NCI-H345 treated with DMSO at 0.1 percent for 48 hours (cell line): ENCODE measurements around the gene SOX13.

ENCODE experiments used
- DNase-seq: peaks from one replicate; lab custom pipeline; 2025; ENCODE audit not compliant: unreplicated experiment; lab: John Stamatoyannopoulos, UW

Gene SOX13

DNA sequence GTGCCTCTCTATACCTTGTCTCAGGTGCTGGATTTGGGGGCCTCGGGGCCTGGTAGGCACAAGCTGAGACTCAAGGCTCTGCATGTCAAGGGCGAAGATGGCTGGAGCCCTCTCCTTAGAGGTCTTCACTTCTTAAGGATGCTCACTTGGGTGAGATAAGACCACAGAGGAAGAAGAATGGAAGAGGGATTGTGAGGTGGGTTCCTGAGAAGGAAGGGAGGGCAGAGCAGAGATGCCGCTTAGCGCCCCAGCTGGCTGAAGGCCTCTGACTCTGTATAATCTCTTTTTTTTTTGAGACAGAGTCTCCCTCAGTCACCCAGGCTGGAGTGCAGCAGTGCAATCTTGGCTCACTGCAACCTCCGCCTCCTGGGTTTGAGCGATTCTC lies 32.2 kb downstream of the SOX13 start:
- no peak for DNase-seq

DNA sequence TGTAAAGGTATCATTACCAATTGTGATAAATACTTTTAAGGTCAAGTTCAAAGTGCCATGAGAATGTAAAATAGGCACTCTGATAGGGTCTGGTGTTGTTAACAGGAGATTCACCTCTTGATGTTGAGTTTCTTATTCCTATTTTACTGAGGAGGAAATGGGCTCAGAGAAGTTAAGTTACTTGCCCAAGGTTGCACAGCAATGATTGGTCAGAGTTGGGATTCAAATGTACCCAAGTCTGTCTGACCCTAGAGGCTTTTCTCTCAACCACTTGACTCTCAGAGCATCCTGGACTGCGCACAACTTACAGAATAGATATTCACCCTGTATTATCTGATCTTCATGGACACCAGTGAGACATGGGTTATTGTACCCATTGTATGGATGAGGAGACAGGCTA lies 33.9 kb downstream of the SOX13 start:
- no peak for DNase-seq

DNA sequence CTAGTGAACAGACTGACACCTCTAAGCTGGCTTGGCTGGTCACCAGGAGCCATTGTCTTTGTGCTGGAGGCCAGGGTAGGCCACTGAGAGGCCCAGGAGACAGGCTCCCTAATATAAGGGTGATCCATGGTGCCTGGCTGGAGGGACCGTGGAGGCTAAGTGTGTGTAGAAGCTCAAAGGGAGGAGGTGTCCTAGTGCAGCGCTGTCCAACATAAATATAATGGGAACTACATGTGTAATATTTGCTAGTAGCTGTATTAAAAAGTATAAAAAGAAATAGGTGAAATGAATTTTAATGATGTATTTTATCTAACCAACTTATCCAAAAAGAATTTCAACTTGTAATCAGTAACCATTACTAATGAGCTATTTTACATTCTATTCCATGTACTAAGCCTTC lies 35.0 kb downstream of the SOX13 start:
- no peak for DNase-seq

DNA sequence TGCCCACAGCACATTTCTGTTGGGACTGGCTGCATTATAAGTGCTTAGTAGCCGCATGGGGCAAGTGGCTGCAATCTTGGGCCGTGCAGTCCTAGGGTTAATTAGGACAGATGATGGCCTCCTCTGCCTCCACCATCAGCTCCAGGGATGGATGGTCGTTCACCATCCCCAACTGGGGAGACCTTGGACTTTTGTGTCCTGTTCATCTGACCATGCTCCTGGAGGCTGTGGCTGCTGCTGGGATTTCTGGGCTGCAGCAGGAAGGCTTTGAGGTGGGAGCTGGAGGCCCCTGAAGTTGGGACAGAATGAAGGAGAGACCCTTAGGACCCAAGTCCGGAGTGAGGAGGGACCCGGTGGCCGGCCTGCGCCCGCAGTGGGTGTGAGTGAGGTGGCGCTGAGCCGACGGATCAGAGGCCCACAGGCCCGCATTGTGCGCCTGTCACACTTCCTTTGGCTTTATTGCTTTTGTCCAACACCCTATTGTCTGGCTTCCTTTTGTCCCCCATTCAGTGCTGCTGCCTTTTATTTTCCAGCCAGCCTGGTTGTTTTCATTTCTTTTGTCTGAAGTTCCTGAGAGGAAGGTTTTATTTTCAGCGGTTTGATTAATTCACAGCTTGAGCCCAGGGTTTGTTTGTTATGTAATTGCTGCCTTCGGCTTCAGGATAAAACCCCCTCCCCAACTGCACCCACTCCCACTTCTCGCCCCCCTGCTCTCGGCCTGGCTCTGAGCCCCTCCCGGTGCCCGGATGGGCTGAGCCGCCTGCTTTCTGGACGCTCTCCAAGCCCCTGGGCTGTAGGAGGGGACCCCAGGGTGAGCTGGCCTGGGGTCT lies 35.6 kb downstream of the SOX13 start:
- DNase-seq = peak; percentile 92

DNA sequence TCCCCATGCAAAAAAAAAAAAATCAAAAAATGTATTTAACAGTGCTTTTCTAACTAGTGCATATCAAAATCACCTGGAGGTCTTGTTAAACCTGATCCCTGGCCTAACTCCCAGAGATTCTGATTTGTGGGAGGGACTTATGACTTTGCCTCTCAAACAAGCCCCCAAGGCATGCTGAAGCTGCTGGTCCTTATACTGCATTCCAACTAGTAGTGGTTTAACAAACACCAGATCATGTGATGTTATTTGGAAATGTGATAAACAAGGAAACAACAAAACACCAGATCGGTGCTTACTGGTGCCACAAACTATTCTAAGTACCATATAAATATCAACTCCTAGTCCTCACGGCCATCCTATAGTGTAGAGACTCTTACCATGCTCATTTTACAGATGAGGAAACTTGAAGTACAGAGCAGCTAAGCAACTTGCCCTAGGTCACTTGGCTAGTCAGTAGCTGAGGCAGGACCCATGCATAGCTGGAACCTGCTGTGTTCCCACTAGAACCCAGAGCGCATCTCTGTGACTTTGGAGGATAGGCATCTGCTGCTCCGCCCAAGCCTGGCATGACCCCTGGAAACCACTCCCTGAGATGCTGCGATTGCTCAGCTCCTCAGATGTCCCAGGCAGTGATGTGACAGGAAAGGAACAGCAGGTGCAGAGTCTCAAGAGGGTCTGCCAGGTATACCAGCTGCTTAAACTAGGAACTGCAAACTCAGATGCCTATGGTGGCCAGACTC lies 38.1 kb downstream of the SOX13 start:
- no peak for DNase-seq

DNA sequence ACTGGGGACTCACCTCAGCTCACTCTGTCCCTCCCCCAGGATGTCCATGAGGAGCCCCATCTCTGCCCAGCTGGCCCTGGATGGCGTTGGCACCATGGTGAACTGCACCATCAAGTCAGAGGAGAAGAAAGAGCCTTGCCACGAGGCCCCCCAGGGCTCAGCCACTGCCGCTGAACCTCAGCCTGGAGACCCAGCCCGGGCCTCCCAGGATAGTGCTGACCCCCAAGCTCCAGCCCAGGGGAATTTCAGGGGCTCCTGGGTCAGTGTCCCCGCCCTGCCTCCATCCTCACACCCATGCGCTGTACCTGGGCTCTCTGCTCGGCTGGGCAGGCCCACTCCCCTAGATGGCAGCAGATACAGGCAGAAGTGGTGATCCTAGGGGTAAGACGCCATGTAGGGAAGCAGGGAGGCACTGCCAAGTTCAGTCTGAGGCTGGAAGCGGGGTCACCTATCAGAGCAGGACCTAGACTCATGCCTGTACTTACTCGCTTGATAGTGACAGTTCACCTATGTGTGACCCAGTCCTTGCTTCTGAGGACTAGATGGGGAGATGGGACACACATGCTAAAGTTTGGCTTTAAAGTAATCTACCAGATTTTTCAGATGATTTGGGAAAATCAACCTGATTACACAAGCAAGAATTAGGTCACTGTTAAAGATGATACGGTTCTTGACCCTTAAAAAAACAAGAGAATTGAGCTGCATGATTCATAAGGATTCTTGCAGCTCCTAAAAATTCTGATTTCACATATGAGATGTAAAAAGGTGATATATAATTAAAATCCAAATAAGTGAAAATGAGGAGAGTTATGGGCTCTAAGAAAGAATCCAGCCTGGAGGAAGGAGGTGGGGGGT lies 40.2 kb downstream of the SOX13 start:
- DNase-seq = no peak

DNA sequence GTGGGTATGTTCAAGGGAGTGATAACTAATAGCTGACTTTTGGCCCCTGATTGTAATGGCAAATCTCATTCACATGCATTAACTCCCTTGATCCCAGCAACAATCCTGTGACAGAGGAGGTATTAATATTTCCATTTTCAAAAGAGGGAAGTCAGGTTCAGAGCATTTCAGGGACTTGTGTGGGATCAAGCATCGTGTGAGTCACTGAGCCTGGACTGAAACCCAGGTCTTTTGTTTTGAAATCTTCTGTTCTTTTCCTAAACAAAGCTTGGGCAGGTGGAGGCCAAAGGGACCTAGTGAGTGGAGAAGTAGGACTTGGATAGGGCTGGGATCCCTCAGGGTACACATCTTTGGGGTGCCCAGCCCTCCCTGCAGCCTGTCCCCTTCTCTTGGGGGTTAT lies 41.0 kb downstream of the SOX13 start:
- no peak for DNase-seq

DNA sequence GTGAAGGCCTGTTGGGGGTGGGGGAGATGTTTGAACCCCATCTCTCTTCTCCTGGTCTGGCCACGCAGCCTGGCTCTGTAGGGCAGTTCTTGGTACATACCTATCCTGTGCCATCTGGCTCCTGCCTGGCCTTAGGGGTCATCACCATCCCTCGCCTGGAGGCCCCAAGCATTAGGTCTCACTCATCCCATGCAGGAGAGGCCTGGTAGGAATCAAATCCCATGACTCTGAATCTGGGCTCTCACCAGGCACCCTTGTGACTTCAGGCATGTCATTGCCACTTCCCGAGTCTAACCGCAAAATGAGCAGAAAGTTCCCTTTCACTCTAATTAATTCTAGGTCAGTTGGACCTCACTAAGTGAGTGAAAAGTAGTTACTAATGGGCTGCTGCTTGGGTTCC lies 41.7 kb downstream of the SOX13 start:
- DNase-seq = no peak

DNA sequence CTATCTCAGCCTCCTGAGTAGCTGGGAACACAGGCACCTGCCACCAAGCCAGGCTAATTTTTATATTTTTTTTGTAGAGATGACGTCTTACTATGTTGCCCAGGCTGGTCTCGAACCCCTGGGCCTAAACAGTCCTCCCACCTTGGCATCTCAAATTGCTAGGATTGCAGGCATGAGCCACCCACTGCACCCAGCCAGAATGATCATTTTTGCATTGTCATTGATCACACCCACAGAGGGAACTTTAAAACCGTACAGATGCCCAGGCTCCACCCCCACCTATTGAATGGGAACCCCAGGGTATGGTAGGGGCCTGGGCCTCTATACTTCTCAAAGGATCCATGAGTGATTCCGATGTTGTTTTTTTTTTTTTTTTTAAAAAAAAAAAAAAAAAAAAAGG lies 42.2 kb downstream of the SOX13 start:
- no peak for DNase-seq

DNA sequence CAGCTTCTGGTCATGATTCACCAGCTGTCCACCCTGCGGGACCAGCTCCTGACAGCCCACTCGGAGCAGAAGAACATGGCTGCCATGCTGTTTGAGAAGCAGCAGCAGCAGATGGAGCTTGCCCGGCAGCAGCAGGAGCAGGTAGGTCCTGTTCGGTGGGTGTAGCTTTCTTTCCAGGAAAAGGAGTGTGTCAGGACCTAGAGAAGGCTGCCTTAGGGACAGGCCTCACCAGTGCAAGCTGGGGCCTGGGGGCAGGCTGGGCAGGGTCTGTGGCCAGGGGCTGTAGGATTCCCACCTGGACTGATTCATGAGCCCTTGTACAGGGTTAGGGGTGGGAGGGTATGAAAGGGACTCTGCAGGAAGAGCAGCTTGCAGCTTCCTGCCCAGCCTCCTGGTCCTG lies 43.6 kb downstream of the SOX13 start:
- no peak for DNase-seq

DNA sequence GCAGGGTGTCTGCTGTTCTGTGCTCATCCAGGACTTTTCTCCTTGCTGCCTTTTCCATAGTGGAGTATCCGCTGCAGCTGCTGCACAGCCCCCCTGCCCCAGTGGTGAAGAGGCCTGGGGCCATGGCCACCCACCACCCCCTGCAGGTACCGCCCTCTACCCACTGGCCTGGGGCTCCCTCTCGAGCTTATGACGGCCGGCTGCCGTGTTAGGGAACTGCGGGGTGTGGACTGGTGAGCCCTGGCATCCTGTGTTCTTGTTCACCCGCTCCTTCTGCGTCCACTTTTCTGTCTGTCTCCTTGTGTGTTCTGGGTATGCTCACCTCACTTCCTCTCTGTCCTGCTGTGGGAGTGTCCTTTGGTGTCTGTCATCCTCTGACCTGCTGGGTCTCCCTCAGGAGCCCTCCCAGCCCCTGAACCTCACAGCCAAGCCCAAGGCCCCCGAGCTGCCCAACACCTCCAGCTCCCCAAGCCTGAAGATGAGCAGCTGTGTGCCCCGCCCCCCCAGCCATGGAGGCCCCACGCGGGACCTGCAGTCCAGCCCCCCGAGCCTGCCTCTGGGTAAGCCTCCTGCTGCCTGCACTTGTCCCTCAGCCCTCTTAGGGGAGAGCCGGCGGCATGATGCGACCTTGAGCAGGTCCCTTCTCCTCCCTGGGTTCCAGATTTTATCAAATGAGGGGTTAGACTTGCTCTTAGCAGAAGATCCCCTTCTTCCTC lies 49.1 kb downstream of the SOX13 start:
- no peak for DNase-seq

DNA sequence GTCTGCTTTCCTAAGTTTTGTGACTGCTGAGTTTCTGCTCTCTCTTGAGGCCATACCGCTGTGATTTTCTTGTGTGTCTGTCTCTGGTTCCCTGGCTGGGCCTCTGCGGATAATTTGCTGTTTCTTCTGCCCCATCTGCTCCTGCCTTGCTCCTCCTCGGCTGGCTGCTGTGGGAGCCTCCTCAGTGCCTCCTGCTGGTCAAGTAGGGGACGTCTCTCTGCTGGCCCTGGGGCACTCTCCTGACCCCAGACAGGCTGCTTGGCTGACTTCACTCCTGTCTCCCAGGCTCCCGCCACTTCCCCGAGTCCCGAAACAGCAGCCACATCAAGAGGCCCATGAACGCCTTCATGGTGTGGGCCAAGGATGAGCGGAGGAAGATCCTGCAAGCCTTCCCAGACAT lies 50.5 kb downstream of the SOX13 start:
- DNase-seq = no peak

DNA sequence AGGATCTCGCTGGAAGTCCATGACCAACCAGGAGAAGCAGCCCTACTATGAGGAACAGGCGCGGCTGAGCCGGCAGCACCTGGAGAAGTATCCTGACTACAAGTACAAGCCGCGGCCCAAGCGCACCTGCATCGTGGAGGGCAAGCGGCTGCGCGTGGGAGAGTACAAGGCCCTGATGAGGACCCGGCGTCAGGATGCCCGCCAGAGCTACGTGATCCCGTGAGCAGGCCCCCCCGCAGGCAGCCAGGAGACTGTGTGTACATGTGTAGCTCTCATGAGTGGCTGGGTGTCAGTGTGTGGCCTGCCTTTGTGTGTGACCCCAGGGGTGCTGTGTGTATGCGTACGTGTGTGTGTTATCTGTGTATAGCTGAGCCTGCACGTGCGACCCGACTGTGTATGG lies 51.7 kb downstream of the SOX13 start:
- no peak for DNase-seq

DNA sequence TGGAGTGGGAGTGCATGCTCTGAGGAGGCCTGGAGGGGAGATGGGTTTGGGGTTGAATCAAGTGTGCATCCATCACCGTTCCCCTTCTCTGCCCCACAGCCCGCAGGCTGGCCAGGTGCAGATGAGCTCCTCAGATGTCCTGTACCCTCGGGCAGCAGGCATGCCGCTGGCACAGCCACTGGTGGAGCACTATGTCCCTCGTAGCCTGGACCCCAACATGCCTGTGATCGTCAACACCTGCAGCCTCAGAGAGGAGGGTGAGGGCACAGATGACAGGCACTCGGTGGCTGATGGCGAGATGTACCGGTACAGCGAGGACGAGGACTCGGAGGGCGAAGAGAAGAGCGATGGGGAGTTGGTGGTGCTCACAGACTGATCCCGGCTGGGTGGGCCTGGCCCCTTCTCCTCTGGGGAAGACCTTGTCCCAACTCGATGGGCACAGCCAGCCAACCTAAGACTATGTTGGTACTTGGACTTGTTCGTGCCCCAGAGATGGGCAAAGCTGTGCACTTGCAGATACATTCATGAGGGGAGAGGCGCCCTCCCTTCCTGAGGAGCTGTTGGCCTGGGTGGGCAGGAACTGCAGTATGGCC lies 52.9 kb downstream of the SOX13 start:
- no peak for DNase-seq

DNA sequence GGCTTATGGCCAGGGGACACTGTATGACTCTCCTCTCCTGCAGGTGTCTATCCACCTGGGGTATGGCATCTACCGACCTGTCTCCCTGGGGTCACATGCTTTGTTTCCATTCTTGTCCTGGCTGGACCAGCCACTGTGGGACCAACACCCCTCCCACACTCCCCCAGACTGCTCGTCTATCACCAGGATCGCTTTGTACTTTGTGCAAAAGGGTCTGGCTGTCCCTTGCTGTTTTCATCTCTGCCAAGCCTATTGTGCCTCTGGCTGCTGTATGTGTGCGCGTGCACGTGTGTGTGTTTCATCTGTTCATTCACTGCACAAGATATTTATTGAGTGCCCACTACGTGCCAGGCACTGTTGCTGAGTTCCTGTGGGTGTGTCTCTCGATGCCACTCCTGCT lies 53.5 kb downstream of the SOX13 start:
- DNase-seq = no peak

DNA sequence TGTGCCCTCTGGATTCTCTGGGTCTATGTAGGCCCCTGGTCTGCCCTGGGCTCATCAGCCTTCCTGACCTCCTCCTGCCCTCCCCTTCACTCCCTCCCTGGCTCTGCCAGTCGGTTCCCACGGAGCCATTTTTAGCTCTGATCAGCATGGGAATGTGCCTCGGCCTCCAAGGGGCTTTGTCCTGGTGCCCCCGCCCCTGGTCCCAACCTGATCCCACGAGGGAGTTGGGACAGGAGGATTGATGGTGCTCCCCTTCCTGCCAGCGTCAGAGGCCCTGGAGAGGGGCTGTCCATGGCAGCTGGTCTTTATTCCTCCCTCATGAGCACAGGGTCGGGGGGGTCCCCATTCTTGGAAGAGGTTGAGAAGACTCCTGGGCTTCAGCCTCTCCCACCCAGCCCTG lies 54.0 kb downstream of the SOX13 start:
- DNase-seq = no peak

DNA sequence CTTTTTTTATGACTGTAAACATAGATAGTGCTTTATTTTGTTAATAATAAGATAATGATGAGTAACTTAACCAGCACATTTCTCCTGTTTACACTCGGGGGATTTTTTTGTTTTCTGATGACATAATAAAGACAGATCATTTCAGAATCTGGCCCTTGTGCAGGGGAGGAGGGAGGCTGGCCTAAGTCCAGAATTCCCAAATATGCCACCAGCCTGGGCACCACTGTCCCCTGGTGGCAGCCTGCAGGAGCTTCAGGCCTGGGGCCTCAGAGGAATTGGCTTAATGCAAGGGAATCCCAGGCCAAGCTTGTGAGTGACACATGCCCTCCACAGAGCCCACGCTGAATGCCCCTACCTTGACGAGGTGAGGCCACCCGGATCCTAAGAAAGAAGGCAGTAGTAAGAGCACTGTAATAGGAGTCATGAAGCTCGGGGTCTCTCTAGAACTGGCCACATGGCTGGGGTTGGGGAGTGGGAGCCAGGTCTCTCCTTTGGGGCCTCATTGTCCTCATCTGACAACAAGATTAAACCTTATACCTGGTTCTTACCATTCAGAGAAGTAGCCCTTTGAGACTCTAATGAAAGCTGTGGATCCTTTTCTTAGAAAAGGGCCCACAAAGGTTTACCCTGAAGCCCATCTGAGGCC lies 54.8 kb downstream of the SOX13 start:
- DNase-seq = peak; percentile 50

DNA sequence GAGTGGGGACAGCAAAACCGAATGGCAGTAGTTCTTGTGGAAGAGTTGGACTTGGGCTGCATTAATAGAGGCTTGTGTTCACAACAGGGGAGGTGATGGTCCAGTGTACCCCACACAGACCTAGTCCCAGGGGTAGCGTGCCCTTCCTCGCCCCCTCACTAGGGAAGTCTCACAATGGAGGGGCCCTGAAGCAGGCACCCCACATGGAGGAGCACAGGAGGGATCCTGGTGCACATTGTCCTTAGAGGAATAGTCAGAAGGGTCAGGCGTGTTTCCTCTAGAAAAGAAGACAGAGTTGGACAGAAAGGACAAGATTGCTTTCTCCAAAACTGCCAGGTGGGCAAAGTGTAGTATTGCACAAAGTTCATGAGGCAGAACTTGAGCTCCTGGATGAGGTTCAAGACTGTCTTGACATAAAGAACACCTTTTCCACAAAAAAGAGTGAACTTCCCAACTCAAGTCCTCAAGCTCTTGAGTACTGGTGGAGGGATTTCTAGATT lies 55.6 kb downstream of the SOX13 start:
- DNase-seq = no peak

DNA sequence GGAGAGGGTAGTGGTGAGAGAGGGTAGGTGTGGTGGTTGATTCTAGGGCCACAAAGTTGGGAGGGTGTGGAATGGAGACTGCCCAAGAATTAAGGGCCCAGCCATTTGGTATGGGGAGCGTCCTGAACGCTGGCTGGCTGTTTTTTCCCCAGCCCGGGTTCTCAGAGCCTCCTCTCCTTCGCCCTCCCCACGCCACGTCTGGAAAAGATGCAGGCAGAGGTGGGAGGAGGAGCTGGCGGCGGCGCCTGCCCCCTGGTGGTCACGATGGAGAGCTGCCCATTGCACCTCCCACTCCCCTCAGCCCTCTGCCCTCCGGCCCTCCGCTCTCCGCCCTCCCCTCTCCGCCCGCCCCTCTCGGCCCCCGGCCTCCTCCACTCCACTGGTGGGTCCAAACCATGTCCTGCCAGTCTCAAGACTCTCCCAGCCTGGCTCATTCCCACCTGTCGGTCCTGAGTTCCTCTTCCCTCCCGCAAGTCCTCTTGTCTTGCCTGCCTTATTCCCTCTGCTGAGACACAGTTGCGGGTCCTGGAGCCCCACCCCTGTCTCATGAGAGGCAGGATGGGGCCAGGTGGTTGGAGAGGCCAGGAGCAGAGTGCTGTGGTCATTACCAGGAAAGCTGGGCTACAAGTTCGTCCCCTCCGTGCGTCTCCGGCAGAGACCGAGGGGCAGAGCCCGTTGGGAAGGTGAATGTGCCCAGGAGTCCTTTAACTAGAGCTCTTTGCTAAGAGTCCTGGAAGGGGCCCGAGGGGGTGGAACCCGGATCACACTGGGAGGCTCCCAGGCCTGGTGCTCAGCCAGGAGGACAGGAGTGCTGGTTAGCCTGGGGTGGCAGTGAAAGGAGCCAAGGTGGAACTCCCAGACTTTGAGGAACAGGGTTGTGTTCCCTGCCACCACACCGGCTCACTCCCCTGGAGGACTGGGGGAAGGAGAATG lies 56.3 kb downstream of the SOX13 start:
- DNase-seq = peak; percentile 72
